Measurements from ENCODE around the gene C10orf105. TPM values are rescaled to one million over a fixed set of nuclear protein-coding genes. Genes with fewer than 3 reads are reported as not detected.

The C10orf105 gene
- total RNA-seq, 1 donor from 2014 or later = not detected

- TF ChIP-seq, protein P1, sequence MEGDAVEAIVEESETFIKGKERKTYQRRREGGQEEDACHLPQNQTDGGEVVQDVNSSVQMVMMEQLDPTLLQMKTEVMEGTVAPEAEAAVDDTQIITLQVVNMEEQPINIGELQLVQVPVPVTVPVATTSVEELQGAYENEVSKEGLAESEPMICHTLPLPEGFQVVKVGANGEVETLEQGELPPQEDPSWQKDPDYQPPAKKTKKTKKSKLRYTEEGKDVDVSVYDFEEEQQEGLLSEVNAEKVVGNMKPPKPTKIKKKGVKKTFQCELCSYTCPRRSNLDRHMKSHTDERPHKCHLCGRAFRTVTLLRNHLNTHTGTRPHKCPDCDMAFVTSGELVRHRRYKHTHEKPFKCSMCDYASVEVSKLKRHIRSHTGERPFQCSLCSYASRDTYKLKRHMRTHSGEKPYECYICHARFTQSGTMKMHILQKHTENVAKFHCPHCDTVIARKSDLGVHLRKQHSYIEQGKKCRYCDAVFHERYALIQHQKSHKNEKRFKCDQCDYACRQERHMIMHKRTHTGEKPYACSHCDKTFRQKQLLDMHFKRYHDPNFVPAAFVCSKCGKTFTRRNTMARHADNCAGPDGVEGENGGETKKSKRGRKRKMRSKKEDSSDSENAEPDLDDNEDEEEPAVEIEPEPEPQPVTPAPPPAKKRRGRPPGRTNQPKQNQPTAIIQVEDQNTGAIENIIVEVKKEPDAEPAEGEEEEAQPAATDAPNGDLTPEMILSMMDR (IDR thresholded peaks at IDR 0.05) = no peak
- ATAC-seq (ENCODE audit: low read depth) (no peak), DNase-seq (no peak)
- peaks cover 31% of the 10 kb centered on the region for H3K4me1 Mint-ChIP-seq
- POLR2A ChIA-PET = interaction anchor here (1.3 to 1.7 kb wide), 3 partner anchors 15 to 64 kb away, joined by 3 to 8 read pairs (median 7); partner anchors contain the start of gene VSIR
- H3K27ac Mint-ChIP-seq = no peak overlapping the region
- no peaks in the 10 kb centered on the region for H3K27me3 Mint-ChIP-seq
- H3K4me3 Mint-ChIP-seq = no peak overlapping the region
- H3K36me3 Mint-ChIP-seq (ENCODE audit: low read depth) = no peaks in the 10 kb centered on the region
- intact Hi-C loops (cut with micrococcal nuclease) = loop anchor here (1.0 to 5.0 kb wide), 7 partner anchors 45 to 406 kb away; partner anchors contain the start of gene SLC29A3
- CTCF ChIA-PET = interaction anchor here (0.6 to 3.6 kb wide), 31 partner anchors 8 to 1098 kb away, joined by 3 to 47 read pairs (median 5); partner anchors contain the start of genes SLC29A3 and VSIR
- H3K9me3 Mint-ChIP-seq = no peaks in the 10 kb centered on the region
Observed at GRCh38 chr10:71708897-71709882, 10.4 kb downstream of the C10orf105 start.

DNA sequence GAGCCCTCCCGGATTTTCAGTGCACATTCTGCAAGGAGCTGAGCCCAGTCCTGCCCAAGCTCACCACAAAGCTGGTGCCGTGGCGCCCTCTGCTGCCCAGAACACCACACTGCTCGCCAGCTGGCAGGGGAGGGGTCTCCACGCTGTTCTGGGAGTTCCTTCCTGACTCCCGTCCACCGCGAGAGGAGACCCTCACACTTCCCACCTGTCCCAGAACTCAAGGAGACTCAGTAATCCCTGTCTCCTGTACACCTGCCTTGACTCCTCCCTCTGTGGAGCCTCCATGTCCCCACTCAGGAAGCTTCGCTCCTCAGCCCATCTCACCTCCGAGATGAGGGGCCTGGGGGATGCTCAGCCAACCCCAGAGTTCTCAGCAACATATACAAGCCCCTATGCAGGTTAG, 11.3 kb downstream of the C10orf105 start:
- H3K9me3 Mint-ChIP-seq = no peaks in the 10 kb centered on the region
- ChIA-PET CTCF (interaction anchor here (0.6 to 3.6 kb wide), 38 partner anchors 9 to 438 kb away, joined by 3 to 47 read pairs (median 5); partner anchors contain the start of genes CDH23, SLC29A3 and VSIR), POLR2A (interaction anchor here (0.5 to 1.7 kb wide), 8 partner anchors 10 to 389 kb away, joined by 3 to 8 read pairs (median 5); partner anchors contain the start of genes SLC29A3 and VSIR)
- TF ChIP-seq, protein P1 (IDR thresholded peaks at IDR 0.05) = peak; percentile 33
- H3K4me3 Mint-ChIP-seq = no peak overlapping the region
- H3K36me3 Mint-ChIP-seq (ENCODE audit: low read depth) = no peaks in the 10 kb centered on the region
- intact Hi-C loops (cut with micrococcal nuclease) = loop anchor here (1.0 to 5.0 kb wide), 7 partner anchors 44 to 405 kb away; partner anchors contain the start of gene SLC29A3
- peak; percentile 71 for DNase-seq
- ATAC-seq (ENCODE audit: low read depth) = peak; percentile 84
- no peaks in the 10 kb centered on the region for H3K27me3 Mint-ChIP-seq
- H3K4me1 Mint-ChIP-seq = peaks cover 22% of the 10 kb centered on the region
- no peak overlapping the region for H3K27ac Mint-ChIP-seq

DNA sequence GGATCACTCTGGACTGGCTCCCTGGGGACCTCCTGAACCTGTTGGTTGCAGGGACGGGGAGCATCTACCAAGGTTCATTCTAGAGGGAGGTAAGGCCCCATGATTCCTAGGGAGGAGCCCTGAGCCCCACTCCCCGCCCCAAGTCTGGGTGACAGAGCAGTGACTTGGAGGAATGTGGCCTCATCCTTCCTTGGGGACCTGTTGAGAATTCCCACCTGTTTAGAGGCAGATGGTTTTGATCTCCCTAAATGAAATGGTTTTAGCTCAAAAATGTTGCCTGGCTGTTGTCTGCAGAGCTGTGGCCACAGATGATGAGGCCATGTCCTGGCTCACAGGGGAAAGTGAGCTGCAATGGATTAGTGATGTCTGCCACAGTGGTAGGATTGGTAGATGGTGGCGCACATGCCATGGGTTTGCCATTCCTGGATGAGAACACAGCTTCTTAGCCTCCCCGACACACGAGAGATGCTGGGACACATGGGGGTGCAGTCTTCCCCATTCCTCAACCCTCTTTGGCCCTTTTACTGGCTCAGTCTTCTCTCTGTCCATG, 12.3 kb downstream of the C10orf105 start:
- H3K4me3 Mint-ChIP-seq = no peak overlapping the region
- TF ChIP-seq, protein P1 (IDR thresholded peaks at IDR 0.05) = no peak
- intact Hi-C loops (cut with micrococcal nuclease) = loop anchor here (1.0 to 5.0 kb wide), 2 partner anchors 11 to 135 kb away; no protein-coding TSS in a partner anchor
- H3K27me3 Mint-ChIP-seq = no peaks in the 10 kb centered on the region
- DNase-seq (no peak), ATAC-seq (ENCODE audit: low read depth) (no peak)
- ChIA-PET CTCF (interaction anchor here (0.7 to 3.6 kb wide), 11 partner anchors 10 to 398 kb away, joined by 3 to 47 read pairs (median 10); no protein-coding TSS in a partner anchor), POLR2A (interaction anchor here (1.3 kb wide), 2 partner anchors 20 to 388 kb away, joined by 3 to 5 read pairs; partner anchors contain the start of gene SLC29A3)
- H3K4me1 Mint-ChIP-seq = peaks cover 13% of the 10 kb centered on the region
- H3K36me3 Mint-ChIP-seq (ENCODE audit: low read depth) = no peaks in the 10 kb centered on the region
- H3K9me3 Mint-ChIP-seq = no peaks in the 10 kb centered on the region
- no peak overlapping the region for H3K27ac Mint-ChIP-seq

- no peaks in the 10 kb centered on the region for H3K9me3 Mint-ChIP-seq
- ATAC-seq (ENCODE audit: low read depth) = no peak
- H3K36me3 Mint-ChIP-seq (ENCODE audit: low read depth) = no peaks in the 10 kb centered on the region
- peak overlapping the region; percentile 46 for H3K27ac Mint-ChIP-seq
- H3K4me1 Mint-ChIP-seq = peaks cover 11% of the 10 kb centered on the region
- POLR2A ChIA-PET = no interaction called here
- TF ChIP-seq, protein P1 (IDR thresholded peaks at IDR 0.05) = no peak
- DNase-seq = no peak
- CTCF ChIA-PET = interaction anchor here (0.7 to 3.6 kb wide), 10 partner anchors 9 to 328 kb away, joined by 3 to 22 read pairs (median 6); partner anchors contain the start of gene VSIR
- H3K4me3 Mint-ChIP-seq = no peak overlapping the region
- H3K27me3 Mint-ChIP-seq = no peaks in the 10 kb centered on the region
- intact Hi-C loops (cut with micrococcal nuclease) = loop anchor here (1.0 to 5.0 kb wide), 2 partner anchors 10 to 134 kb away; no protein-coding TSS in a partner anchor
Observed at GRCh38 chr10:71706216-71707121, 13.1 kb downstream of the C10orf105 start.
